K562 (cell line): ENCODE results near the gene PSMC1.

Experiments
- CAMTA2 ChIP-seq: fragments of 250-450 bp; sonication (Bioruptor Pico); conservative IDR thresholded peaks from 2 replicates; pipeline ENCODE4 v1.5.1; 2022
- KLF13 ChIP-seq: fragments of 450-650 bp; IDR thresholded peaks from 2 replicates; pipeline ENCODE4 v1.6.1; 2016; ENCODE audit warnings: missing genetic modification characterization, low read depth, mild to moderate bottlenecking, missing compliant biosample characterization, moderate library complexity, borderline replicate concordance
- MTA1 ChIP-seq: fragments of 450-650 bp; IDR thresholded peaks from 2 replicates; pipeline ENCODE4 v1.6.1; 2017; ENCODE audit warnings: borderline replicate concordance
- PKNOX1 ChIP-seq: fragments of 450-650 bp; IDR thresholded peaks from 2 replicates; pipeline ENCODE4 v1.6.1; 2016
- TRIM28 ChIP-seq: fragments of 450-650 bp; IDR thresholded peaks from 2 replicates; pipeline ENCODE4 v1.6.1; 2017

GRCh38 chr14:90281756-90282155 lies 25.4 kb downstream of the PSMC1 start:
- TF ChIP-seq PKNOX1 (no peak), TRIM28 (no peak), CAMTA2 (CRISPR knock-in tag) (no peak), KLF13 (no peak), MTA1 (no peak)
